ENCODE measurements around the gene RREB1.
A peak's percentile ranks its signal among the peaks of the same experiment; 100 is the strongest.

Gene RREB1

DNA sequence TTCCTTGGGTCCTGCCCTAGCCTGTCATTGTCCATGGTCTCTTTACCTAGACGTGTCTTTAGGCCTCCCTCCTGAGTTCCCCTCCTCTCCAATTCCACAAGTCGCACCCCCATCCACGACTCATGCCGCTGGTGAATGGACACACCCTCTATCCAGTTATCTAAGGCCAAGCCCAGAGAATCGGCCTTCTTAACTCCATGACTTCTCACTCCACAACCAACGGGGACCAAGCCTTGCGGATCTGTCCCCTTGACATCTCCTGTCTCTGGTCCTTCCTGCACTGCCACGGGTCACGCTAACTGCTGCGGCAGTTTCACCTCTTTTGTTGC, 7.0 kb upstream of the RREB1 start:
- no peak overlapping the region for H3K27ac ChIP-seq
- TF ChIP-seq, protein P1, sequence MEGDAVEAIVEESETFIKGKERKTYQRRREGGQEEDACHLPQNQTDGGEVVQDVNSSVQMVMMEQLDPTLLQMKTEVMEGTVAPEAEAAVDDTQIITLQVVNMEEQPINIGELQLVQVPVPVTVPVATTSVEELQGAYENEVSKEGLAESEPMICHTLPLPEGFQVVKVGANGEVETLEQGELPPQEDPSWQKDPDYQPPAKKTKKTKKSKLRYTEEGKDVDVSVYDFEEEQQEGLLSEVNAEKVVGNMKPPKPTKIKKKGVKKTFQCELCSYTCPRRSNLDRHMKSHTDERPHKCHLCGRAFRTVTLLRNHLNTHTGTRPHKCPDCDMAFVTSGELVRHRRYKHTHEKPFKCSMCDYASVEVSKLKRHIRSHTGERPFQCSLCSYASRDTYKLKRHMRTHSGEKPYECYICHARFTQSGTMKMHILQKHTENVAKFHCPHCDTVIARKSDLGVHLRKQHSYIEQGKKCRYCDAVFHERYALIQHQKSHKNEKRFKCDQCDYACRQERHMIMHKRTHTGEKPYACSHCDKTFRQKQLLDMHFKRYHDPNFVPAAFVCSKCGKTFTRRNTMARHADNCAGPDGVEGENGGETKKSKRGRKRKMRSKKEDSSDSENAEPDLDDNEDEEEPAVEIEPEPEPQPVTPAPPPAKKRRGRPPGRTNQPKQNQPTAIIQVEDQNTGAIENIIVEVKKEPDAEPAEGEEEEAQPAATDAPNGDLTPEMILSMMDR (conservative IDR thresholded peaks at IDR 0.05), result no peak

DNA sequence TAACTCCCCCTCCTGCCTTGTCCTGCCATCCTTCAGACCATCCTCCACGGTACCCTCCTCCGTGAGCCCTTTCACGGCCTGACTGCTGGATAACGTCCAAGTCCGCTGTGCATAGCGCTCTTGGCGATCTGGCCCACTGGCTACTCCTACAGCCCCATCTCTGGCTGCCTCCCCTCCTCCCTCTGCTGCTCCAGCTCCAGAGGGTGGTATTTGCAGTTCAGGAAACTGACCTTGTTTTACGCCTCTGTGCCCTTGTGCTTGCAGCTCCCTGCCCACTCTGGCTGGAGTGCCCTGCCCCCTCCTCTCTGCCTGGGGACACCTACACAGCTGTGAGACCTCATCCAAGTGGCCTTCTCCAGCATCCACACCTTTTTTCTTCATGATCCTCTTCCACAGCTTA, 6.5 kb upstream of the RREB1 start:
- no peak overlapping the region for H3K27ac ChIP-seq
- TF ChIP-seq, protein P1 (conservative IDR thresholded peaks at IDR 0.05), result no peak

DNA sequence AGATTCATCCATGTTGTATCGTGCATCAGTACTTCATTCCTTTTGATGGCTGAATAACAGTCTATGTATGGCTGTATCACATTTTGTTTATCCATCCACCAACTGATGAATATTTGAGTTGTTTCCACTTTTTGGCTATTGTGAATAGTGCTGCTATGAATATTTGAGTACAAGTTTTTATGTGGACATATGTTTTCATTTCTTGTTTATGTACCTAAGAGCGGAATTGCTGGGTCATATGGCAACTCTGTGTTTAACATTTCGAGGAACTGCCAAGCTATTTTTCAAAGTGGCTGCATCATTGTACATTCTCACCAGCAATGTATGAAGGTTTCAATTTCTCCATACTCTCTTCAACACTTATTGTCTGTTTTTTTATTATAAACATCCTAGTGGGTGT, 3.0 kb upstream of the RREB1 start:
- TF ChIP-seq, protein P1 (conservative IDR thresholded peaks at IDR 0.05), result no peak
- H3K27ac ChIP-seq, result no peak overlapping the region

DNA sequence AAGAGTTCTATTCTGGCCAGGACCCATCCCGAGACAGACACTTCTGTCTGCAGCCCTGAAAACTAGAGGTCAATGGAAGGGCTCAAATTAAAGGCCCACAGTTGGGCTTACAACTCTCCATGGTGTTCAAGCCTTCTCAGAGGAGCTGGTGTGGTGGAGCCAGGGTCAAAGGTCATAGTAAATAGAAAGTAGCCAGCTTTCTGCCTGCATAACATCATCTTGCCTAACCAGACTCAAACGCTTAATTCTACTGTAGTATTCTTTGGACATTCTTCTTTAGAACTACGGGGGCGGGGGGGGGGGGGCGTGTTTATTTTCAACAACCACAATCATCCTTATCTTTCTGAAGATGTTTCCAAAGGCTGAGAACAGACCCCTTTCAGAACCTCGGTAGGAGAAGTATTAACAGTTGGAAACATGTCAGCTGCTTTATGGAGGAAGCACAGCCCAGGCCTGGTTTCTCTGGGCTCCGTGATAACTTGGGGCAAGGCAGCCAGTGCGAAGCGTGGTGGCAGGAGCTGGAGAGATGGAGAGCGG, 1.5 kb upstream of the RREB1 start:
- H3K27ac ChIP-seq, result peak overlapping the region; percentile 75
- TF ChIP-seq, protein P1 (conservative IDR thresholded peaks at IDR 0.05), result no peak

DNA sequence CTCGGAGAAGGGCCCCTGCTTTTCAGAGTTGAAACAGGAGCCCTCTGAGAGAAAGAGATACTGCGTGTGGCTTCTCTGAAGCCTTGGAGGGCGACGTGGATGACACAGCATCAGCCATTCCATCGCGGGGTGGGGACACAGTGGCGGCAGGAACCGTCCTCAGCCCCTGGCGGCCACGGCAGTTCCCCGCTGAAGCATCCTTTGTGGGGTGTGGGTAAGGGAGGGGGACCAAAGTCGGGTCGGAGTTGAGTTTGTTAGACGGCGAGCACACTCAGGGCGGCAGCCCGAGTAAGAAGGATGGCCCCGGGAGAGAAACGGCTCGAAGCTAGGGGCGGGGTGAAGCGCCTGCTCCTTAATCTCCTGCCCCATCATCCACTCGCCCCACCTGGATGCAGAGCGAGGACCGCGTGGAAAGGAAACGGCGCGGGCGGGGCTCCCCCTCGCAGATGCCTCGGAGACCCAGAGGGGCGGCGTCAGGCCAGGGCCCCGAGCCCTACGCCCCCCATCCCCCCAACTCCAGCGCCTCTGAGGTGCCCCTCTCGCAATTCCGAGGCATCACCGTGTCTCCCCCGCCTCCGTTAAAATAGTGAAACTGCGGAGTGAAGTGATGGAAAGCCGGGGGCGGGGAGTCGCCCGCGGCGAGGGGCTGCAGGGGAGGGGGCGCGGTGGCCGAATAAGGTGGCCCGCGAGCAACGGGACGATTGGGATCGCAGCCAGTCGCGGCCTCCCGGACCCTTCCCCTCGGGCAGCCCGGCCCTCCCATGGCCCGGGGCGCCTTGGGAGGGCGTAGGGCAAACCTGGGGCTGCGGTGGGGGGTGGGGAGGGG, 796 bp upstream of the RREB1 start:
- peak overlapping the region; percentile 75 for H3K27ac ChIP-seq
- TF ChIP-seq, protein P1 (conservative IDR thresholded peaks at IDR 0.05), result no peak

DNA sequence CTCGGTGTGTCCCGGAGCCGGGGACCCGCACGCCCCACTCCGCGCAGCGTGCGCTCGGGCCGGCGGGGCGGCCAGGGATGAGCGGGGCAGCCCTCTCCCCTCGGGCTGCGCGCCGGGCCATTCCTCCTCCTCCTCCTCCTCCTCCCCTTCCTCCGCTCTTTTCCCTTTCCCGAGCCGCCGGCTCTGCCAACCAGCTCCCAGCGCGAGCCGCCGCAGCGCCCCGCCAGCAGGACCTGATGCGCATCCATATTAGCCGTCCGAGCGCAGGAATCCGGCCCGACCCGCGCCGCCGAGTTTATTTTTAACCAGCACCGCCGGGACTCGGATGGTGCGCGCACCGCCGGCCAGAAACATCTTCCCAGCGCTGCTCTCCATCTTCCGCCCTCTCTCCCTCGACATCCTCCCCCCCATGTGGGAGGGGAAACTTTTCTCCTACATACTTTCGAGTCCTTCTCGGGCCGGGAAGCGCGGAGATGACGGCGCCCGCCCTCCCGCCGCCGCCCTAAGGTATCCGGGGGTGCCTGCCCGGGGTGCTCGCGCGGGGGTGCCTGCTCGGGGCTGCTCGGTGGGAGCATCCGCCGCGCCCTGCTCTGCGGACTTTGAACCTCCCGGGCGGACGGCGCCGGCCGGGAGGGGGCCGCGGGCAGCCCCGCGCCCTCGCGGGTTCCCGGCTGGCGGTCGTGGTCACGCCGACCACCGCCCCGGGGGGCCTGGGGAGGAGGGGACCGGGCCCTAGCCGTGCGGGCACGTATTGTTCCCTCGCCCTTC, 619 bp downstream of the RREB1 start:
- TF ChIP-seq, protein P1 (conservative IDR thresholded peaks at IDR 0.05), result no peak
- H3K27ac ChIP-seq, result peak overlapping the region; percentile 75

Measured in VCaP (cell line).